Measurements from ENCODE around the gene UTF1.

DNA sequence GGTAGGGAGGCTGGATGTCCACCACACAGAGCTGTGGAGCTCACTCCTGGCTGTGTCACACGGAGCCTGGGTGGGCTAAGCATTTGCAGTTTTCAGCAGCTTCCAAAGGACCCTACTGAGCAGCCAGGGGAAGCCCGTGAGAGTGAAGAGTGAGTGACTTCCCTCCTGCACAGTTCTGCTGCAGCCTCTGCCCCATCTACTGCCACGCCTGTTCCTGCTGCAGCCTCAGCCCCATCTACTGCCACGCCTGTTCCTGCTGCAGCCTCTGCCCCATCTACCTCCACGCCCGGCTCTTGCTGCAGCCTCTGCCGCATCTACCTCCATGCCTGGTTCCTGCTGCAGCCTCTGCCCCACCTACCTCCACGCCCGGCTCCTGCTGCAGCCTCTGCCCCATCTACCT lies 34.4 kb downstream of the UTF1 start:
- TF ChIP-seq, protein P1, sequence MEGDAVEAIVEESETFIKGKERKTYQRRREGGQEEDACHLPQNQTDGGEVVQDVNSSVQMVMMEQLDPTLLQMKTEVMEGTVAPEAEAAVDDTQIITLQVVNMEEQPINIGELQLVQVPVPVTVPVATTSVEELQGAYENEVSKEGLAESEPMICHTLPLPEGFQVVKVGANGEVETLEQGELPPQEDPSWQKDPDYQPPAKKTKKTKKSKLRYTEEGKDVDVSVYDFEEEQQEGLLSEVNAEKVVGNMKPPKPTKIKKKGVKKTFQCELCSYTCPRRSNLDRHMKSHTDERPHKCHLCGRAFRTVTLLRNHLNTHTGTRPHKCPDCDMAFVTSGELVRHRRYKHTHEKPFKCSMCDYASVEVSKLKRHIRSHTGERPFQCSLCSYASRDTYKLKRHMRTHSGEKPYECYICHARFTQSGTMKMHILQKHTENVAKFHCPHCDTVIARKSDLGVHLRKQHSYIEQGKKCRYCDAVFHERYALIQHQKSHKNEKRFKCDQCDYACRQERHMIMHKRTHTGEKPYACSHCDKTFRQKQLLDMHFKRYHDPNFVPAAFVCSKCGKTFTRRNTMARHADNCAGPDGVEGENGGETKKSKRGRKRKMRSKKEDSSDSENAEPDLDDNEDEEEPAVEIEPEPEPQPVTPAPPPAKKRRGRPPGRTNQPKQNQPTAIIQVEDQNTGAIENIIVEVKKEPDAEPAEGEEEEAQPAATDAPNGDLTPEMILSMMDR (IDR thresholded peaks at IDR 0.05): no peak
- no peak for TF ChIP-seq POLR2A (IDR thresholded peaks at IDR 0.05)

Measured in vagina (tissue), 2 donors.